Stimulated activated CD8-positive, alpha-beta memory T cell treated with anti-CD3 and anti-CD28 coated beads, Interleukin-4, amount 100 ng/mL, for 4 hours (primary cell): ENCODE measurements around the gene KIFC1.
"Not testable (repeated sequence)": the region's sequence is repeated elsewhere in the genome, so short reads cannot be mapped to it uniquely, and the experiment has no call there.

Source experiments
- DNase-seq, 2 donors: peaks; one replicate each; pipeline ENCODE4 v3.0.0-alpha.2; 2020; ENCODE audit warnings: low read depth in 2 of 2, low spot score in 1 of 2

The KIFC1 gene

GRCh38 chr6:33391278-33391921 lies at the start of gene KIFC1:
Gene KIFC1 (plus strand): TSS chr6:33391823. CDS start chr6:33391986, 163 bp downstream.
- DNase-seq: peak; percentile 98 to 99

GRCh38 chr6:33343606-33343952 lies 48.0 kb upstream of the KIFC1 start:
- DNase-seq: not testable (repeated sequence)

GRCh38 chr6:33343953-33344611 lies 47.5 kb upstream of the KIFC1 start:
- no peak for DNase-seq

GRCh38 chr6:33344701-33345697 lies 46.6 kb upstream of the KIFC1 start:
- peak in 1 of 2 donors; percentile 48 for DNase-seq

GRCh38 chr6:33346972-33347371 lies 44.7 kb upstream of the KIFC1 start:
- not testable (repeated sequence) for DNase-seq

- DNase-seq: no peak
Observed at GRCh38 chr6:33347816-33348215, 43.8 kb upstream of the KIFC1 start.

- DNase-seq: not testable (repeated sequence)
Observed at GRCh38 chr6:33355860-33356259, 35.8 kb upstream of the KIFC1 start.

- DNase-seq: no peak
Observed at GRCh38 chr6:33356295-33356694, 35.3 kb upstream of the KIFC1 start.

GRCh38 chr6:33357160-33357871 lies 34.3 kb upstream of the KIFC1 start:
- DNase-seq: not testable (repeated sequence)

- DNase-seq: no peak
Observed at GRCh38 chr6:33359331-33359730, 32.3 kb upstream of the KIFC1 start.

GRCh38 chr6:33363486-33363885 lies 28.1 kb upstream of the KIFC1 start:
- DNase-seq: not testable (repeated sequence)

- DNase-seq: not testable (repeated sequence)
Observed at GRCh38 chr6:33364475-33365205, 27.0 kb upstream of the KIFC1 start.

- not testable (repeated sequence) for DNase-seq
Observed at GRCh38 chr6:33365206-33365971, 26.2 kb upstream of the KIFC1 start.

- DNase-seq: no peak
Observed at GRCh38 chr6:33367009-33367714, 24.5 kb upstream of the KIFC1 start.

GRCh38 chr6:33367715-33368025 lies 24.0 kb upstream of the KIFC1 start:
- not testable (repeated sequence) for DNase-seq

GRCh38 chr6:33371901-33372300 lies 19.7 kb upstream of the KIFC1 start:
- DNase-seq: not testable (repeated sequence)

- DNase-seq: no peak
Observed at GRCh38 chr6:33372526-33373123, 19.0 kb upstream of the KIFC1 start.
